Fibroblast of the aortic adventitia (primary cell): ENCODE data around the gene SEC24C. TPM values are rescaled to one million over a fixed set of nuclear protein-coding genes. Genes with fewer than 3 reads are reported as not detected.

Experiments used
- DNase-seq: peaks from one replicate; pipeline ENCODE4 v3.0.0-alpha.2; 2010; ENCODE audit warnings: low read depth
- H3K4me3 ChIP-seq: 2 replicates; pipeline ENCODE4 v1.5.1; 2011; ENCODE audit warnings: low read depth, mild to moderate bottlenecking, control low read depth, low read length, moderate library complexity
- total RNA-seq: library from RNA; depleted of rRNA; stranded (reverse); fragments of >200 nt; gene quantifications from 2 replicates; pipeline ENCODE4 v1.2.3, GENCODE V29; 2012; ENCODE audit warnings: low replicate concordance
- TF ChIP-seq, protein P1 (sequence below): IDR thresholded peaks from 2 replicates; pipeline ENCODE4 v1.5.1; 2011; ENCODE audit warnings: mild to moderate bottlenecking, low read length, control low read depth, inconsistent platforms; ENCODE audit not compliant: insufficient read depth

Gene SEC24C
- total RNA-seq, 1 donor, result 45.2 TPM

DNA sequence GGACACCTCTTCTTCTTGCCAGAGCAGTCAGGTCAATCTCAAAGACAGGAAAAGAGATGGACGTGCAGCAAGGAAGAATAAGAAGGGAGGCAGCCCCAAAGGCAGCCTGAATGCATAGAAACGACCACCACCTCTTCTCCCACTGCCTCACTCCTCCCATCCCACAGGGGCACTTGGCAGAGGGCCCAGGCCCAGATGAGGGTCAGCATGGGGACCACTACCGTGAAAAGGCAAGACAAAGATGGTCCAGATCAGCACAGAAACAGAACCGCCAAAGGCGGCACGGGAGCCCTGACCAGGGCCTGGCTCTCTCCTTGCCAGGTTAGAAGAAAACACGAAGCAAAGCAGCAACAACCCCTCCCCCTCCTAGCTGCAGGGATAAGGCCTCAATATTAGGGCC, 69.2 kb downstream of the SEC24C start:
- DNase-seq, result no peak
- H3K4me3 ChIP-seq, result no peak overlapping the region
- TF ChIP-seq, protein P1, sequence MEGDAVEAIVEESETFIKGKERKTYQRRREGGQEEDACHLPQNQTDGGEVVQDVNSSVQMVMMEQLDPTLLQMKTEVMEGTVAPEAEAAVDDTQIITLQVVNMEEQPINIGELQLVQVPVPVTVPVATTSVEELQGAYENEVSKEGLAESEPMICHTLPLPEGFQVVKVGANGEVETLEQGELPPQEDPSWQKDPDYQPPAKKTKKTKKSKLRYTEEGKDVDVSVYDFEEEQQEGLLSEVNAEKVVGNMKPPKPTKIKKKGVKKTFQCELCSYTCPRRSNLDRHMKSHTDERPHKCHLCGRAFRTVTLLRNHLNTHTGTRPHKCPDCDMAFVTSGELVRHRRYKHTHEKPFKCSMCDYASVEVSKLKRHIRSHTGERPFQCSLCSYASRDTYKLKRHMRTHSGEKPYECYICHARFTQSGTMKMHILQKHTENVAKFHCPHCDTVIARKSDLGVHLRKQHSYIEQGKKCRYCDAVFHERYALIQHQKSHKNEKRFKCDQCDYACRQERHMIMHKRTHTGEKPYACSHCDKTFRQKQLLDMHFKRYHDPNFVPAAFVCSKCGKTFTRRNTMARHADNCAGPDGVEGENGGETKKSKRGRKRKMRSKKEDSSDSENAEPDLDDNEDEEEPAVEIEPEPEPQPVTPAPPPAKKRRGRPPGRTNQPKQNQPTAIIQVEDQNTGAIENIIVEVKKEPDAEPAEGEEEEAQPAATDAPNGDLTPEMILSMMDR, result no peak

- no peak overlapping the region for H3K4me3 ChIP-seq
- no peak for DNase-seq
- TF ChIP-seq, protein P1, result no peak
These were observed 70.2 kb downstream of the SEC24C start for GRCh38 chr10:73814276-73814895.

DNA sequence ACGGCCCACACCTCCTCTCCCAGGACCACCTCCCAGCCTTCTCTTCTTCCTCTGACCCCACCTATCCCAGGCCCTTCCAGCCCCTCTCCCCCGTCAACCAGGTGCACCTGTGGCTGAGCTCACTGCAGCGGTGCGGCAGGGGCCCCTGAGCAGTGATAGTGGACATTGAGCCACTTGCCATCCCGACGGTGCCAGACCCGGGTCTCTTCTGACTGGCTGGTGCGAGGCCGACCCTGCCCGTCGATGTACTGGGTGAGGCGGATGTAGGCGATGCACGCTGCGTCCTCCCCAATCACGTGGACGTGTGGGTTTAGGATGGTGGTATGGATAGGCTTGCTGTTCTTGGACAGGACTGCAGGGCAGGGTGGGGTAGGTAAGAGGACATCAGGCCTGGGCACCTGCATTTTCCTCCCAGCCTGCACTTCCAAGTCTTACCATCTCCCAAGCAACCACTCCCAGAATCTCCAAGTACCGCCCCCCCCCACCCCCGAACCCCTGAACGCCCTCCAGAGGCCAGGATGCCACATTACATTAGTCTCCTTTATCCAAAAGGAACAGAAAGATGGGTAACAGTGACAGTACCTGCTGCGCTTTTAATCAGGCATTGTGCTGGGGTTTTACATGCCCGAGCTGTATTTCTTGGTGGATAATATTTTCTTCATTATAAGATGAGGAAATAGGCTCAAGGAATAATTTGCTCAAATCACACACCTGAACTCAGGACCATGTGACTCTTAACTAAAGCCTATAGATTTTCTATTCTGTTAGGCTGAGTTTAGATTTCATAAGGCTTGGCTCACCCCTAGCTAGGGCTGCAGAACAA, 70.9 kb downstream of the SEC24C start:
- TF ChIP-seq, protein P1, result peak; percentile 25
- no peak for DNase-seq
- H3K4me3 ChIP-seq, result no peak overlapping the region

GRCh38 chr10:73815719-73816030, 71.5 kb downstream of the SEC24C start:
- TF ChIP-seq, protein P1, result no peak
- no peak for DNase-seq
- no peak overlapping the region for H3K4me3 ChIP-seq

DNA sequence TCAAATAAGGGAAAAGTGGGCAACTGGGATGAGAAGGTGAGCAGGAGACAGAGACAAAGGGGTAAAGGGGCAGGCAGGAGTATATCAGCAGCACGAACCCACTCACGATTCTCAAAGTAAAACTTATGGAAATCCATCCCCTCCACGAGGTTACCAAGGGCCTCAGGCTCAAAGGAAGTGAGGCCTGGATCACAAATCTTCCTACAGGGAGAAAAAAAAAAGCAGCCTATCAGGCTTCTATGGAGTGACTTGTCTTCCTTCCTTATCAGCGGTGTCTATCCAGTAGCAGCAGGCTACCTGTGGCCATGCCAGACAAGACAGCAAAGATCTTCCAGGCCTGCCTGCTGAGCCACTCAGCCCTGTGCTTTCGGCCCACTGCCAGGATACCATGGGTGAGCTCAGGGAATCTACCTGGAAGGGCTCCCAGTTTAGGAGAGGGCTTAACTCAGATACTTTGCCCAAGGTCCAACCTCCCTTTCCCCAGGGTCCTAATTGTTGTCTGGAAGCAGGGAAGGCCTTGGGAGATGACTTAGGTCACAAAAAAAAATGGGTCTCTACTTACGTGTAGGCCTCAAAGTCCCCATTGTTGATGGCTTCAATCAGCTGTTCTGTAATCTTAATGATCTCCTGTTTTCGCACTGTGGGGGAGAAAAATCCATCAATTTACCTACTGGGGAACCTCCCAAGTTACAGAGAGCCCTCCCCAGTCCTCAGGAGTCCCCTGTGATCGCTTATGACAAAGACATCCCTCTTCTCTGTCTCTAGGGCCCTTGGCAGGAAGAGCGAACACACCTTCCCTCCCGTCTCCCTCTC, 73.0 kb downstream of the SEC24C start:
- TF ChIP-seq, protein P1, result no peak
- DNase-seq, result peak; percentile 45
- H3K4me3 ChIP-seq, result no peak overlapping the region

- no peak overlapping the region for H3K4me3 ChIP-seq
- TF ChIP-seq, protein P1, result no peak
- DNase-seq, result no peak
These were observed 73.7 kb downstream of the SEC24C start for GRCh38 chr10:73817826-73818225.
